Measurements from ENCODE around the gene FNDC11.

FNDC11 gene

DNA sequence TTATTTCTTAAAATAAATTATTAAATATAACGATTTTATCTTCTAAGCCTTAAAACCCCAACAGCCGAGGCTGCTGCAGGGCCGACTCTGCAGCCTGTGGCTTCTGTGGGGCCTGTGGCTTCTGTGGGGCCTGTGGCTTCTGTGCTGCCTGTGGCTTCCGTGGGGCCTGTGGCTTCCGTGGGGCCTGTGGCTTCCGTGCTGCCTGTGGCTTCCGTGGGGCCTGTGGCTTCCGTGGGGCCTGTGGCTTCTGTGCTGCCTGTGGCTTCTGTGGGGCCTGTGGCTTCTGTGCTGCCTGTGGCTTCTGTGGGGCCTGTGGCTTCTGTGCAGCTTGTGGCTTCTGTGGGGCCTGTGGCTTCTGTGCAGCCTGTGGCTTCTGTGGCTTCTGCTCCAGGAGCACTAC is 47.7 kb downstream of the FNDC11 start:
- DNase-seq: peak; percentile 70

DNA sequence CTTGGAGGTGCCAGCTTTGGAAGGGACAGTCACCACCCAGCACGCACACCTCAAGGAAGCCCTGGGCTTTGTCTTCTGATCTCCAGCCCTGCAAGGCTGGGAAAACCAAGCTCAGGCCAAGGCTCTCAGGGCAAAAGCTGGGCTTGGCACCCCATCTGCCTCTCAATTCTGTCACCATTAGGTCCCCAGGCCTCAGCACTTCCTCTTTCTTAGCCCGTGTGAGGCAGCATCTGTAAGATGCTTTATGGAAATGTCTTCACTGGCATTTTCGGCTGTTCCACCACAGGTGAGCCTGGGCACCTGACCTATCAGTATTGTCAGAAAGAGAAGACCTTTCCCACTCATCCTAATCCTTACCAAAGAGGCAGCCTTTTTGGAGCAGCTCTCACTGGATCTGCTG is 48.4 kb downstream of the FNDC11 start:
- DNase-seq: no peak

All from CD4-positive, alpha-beta T cell treated with Interleukin-10 for 1 hour (primary cell).